ENCODE measurements around the gene DNASE1.

The DNASE1 gene

GRCh38 chr16:3671424-3671823 is 16.9 kb downstream of the DNASE1 start:
- Histone ChIP-seq H3K9ac (ENCODE audit: low read length) (no peak overlapping the region), H3K36me3 (ENCODE audit: control insufficient read depth in 1 of 2, insufficient read depth in 2 of 2, low read depth in 1 of 2, low read length in 2 of 2) (peaks cover 63 to 74% of the 10 kb centered on the region in 2 experiments), H4K91ac (ENCODE audit: low read length) (no peak overlapping the region), H3K4me3 (ENCODE audit: insufficient read depth in 1 of 2, low read depth in 1 of 2, low read length in 2 of 2) (no peak overlapping the region), H2BK120ac (ENCODE audit: low read depth, low read length) (no peak overlapping the region), H3K4ac (ENCODE audit: low read depth in 1 of 2, low read length in 2 of 2) (no peak overlapping the region), H2BK12ac (ENCODE audit: low read length in 2 of 2) (no peak overlapping the region), H2AK5ac (ENCODE audit: low read length, severe bottlenecking) (no peak overlapping the region), H3K23ac (ENCODE audit: low read length in 2 of 2) (no peak overlapping the region), H2BK15ac (ENCODE audit: low read depth, poor library complexity, severe bottlenecking) (no peak overlapping the region), H3K18ac (ENCODE audit: low read depth in 1 of 2, low read length in 2 of 2) (no peak overlapping the region), H2AFZ (ENCODE audit: low read depth, low read length) (no peak overlapping the region), H3K4me1 (ENCODE audit: control insufficient read depth, insufficient read depth, low read depth, low read length) (peaks cover 6% of the 10 kb centered on the region), H3K14ac (ENCODE audit: low read length in 2 of 2) (no peak overlapping the region), H3K4me2 (ENCODE audit: low read length, poor library complexity, severe bottlenecking) (no peak overlapping the region), H3K27me3 (ENCODE audit: control insufficient read depth in 1 of 2, insufficient read depth in 1 of 2, low read length in 2 of 2) (no peaks in the 10 kb centered on the region), H4K8ac (ENCODE audit: low read length) (no peak overlapping the region), H2BK5ac (ENCODE audit: low read depth, low read length, poor library complexity, severe bottlenecking) (no peak overlapping the region), H3K79me1 (replicated peaks; ENCODE audit: low read length, poor library complexity, severe bottlenecking) (peaks cover 7% of the 10 kb centered on the region), H3K27ac (ENCODE audit: low read length, poor library complexity, severe bottlenecking) (no peak overlapping the region), H3K9me3 (ENCODE audit: control insufficient read depth, low read length) (peaks cover 10% of the 10 kb centered on the region)
- no peak for DNase-seq
- 99% methylated on average over 11 of the region's 11 CpGs for WGBS

GRCh38 chr16:3672571-3673041 is 18.1 kb downstream of the DNASE1 start:
- Histone ChIP-seq H3K4me3 (ENCODE audit: insufficient read depth in 1 of 2, low read depth in 1 of 2, low read length in 2 of 2) (no peak overlapping the region), H3K36me3 (ENCODE audit: control insufficient read depth in 1 of 2, insufficient read depth in 2 of 2, low read depth in 1 of 2, low read length in 2 of 2) (peaks cover 64 to 78% of the 10 kb centered on the region in 2 experiments), H4K91ac (ENCODE audit: low read length) (no peak overlapping the region), H3K79me1 (replicated peaks; ENCODE audit: low read length, poor library complexity, severe bottlenecking) (peaks cover 4% of the 10 kb centered on the region), H3K18ac (ENCODE audit: low read depth in 1 of 2, low read length in 2 of 2) (no peak overlapping the region), H3K4me2 (ENCODE audit: low read length, poor library complexity, severe bottlenecking) (no peak overlapping the region), H2BK120ac (ENCODE audit: low read depth, low read length) (no peak overlapping the region), H3K27me3 (ENCODE audit: control insufficient read depth in 1 of 2, insufficient read depth in 1 of 2, low read length in 2 of 2) (no peaks in the 10 kb centered on the region), H2BK12ac (ENCODE audit: low read length in 2 of 2) (no peak overlapping the region), H4K8ac (ENCODE audit: low read length) (no peak overlapping the region), H3K23ac (ENCODE audit: low read length in 2 of 2) (no peak overlapping the region), H3K4ac (ENCODE audit: low read depth in 1 of 2, low read length in 2 of 2) (no peak overlapping the region), H2BK15ac (ENCODE audit: low read depth, poor library complexity, severe bottlenecking) (no peak overlapping the region), H3K4me1 (ENCODE audit: control insufficient read depth, insufficient read depth, low read depth, low read length) (peaks cover 6% of the 10 kb centered on the region), H2BK5ac (ENCODE audit: low read depth, low read length, poor library complexity, severe bottlenecking) (no peak overlapping the region), H3K14ac (ENCODE audit: low read length in 2 of 2) (no peak overlapping the region), H3K27ac (ENCODE audit: low read length, poor library complexity, severe bottlenecking) (no peak overlapping the region), H2AFZ (ENCODE audit: low read depth, low read length) (no peak overlapping the region), H2AK5ac (ENCODE audit: low read length, severe bottlenecking) (no peak overlapping the region), H3K9ac (ENCODE audit: low read length) (no peak overlapping the region), H3K9me3 (ENCODE audit: control insufficient read depth, low read length) (peaks cover 10% of the 10 kb centered on the region)
- 97% methylated on average over 26 of the region's 26 CpGs for WGBS
- no peak for DNase-seq

- H4K8ac ChIP-seq (ENCODE audit: low read length), result no peak overlapping the region
- no peak overlapping the region for H3K4me2 ChIP-seq (ENCODE audit: low read length, poor library complexity, severe bottlenecking)
- H3K18ac ChIP-seq (ENCODE audit: low read depth in 1 of 2, low read length in 2 of 2), result no peak overlapping the region
- H3K36me3 ChIP-seq (ENCODE audit: control insufficient read depth in 1 of 2, insufficient read depth in 2 of 2, low read depth in 1 of 2, low read length in 2 of 2), result peaks cover 69 to 81% of the 10 kb centered on the region in 2 experiments
- no peak overlapping the region for H3K4ac ChIP-seq (ENCODE audit: low read depth in 1 of 2, low read length in 2 of 2)
- no peak overlapping the region for H3K9ac ChIP-seq (ENCODE audit: low read length)
- H2AK5ac ChIP-seq (ENCODE audit: low read length, severe bottlenecking), result no peak overlapping the region
- no peak overlapping the region for H2BK5ac ChIP-seq (ENCODE audit: low read depth, low read length, poor library complexity, severe bottlenecking)
- H2BK120ac ChIP-seq (ENCODE audit: low read depth, low read length), result no peak overlapping the region
- no peak overlapping the region for H3K27ac ChIP-seq (ENCODE audit: low read length, poor library complexity, severe bottlenecking)
- no peak for DNase-seq
- H3K4me3 ChIP-seq (ENCODE audit: insufficient read depth in 1 of 2, low read depth in 1 of 2, low read length in 2 of 2), result no peak overlapping the region
- WGBS, result 94% methylated on average over 18 of the region's 18 CpGs
- no peaks in the 10 kb centered on the region for H3K27me3 ChIP-seq (ENCODE audit: control insufficient read depth in 1 of 2, insufficient read depth in 1 of 2, low read length in 2 of 2)
- peaks cover 6% of the 10 kb centered on the region for H3K4me1 ChIP-seq (ENCODE audit: control insufficient read depth, insufficient read depth, low read depth, low read length)
- H3K14ac ChIP-seq (ENCODE audit: low read length in 2 of 2), result no peak overlapping the region
- H3K79me1 ChIP-seq (replicated peaks; ENCODE audit: low read length, poor library complexity, severe bottlenecking), result peaks cover 4% of the 10 kb centered on the region
- peaks cover 10% of the 10 kb centered on the region for H3K9me3 ChIP-seq (ENCODE audit: control insufficient read depth, low read length)
- no peak overlapping the region for H2AFZ ChIP-seq (ENCODE audit: low read depth, low read length)
- no peak overlapping the region for H2BK15ac ChIP-seq (ENCODE audit: low read depth, poor library complexity, severe bottlenecking)
- no peak overlapping the region for H3K23ac ChIP-seq (ENCODE audit: low read length in 2 of 2)
- H2BK12ac ChIP-seq (ENCODE audit: low read length in 2 of 2), result no peak overlapping the region
- no peak overlapping the region for H4K91ac ChIP-seq (ENCODE audit: low read length)
Observed at GRCh38 chr16:3673201-3673600, 18.7 kb downstream of the DNASE1 start.

- H2BK15ac ChIP-seq (ENCODE audit: low read depth, poor library complexity, severe bottlenecking), result no peak overlapping the region
- H4K8ac ChIP-seq (ENCODE audit: low read length), result no peak overlapping the region
- no peak overlapping the region for H3K18ac ChIP-seq (ENCODE audit: low read depth in 1 of 2, low read length in 2 of 2)
- H3K14ac ChIP-seq (ENCODE audit: low read length in 2 of 2), result no peak overlapping the region
- H3K4ac ChIP-seq (ENCODE audit: low read depth in 1 of 2, low read length in 2 of 2), result no peak overlapping the region
- no peak overlapping the region for H3K4me3 ChIP-seq (ENCODE audit: insufficient read depth in 1 of 2, low read depth in 1 of 2, low read length in 2 of 2)
- H3K9ac ChIP-seq (ENCODE audit: low read length), result no peak overlapping the region
- H3K4me1 ChIP-seq (ENCODE audit: control insufficient read depth, insufficient read depth, low read depth, low read length), result peaks cover 6% of the 10 kb centered on the region
- H3K36me3 ChIP-seq (ENCODE audit: control insufficient read depth in 1 of 2, insufficient read depth in 2 of 2, low read depth in 1 of 2, low read length in 2 of 2), result peaks cover 69 to 82% of the 10 kb centered on the region in 2 experiments
- H2AK5ac ChIP-seq (ENCODE audit: low read length, severe bottlenecking), result no peak overlapping the region
- H3K4me2 ChIP-seq (ENCODE audit: low read length, poor library complexity, severe bottlenecking), result no peak overlapping the region
- 97% methylated on average over 13 of the region's 13 CpGs for WGBS
- no peak for DNase-seq
- no peaks in the 10 kb centered on the region for H3K27me3 ChIP-seq (ENCODE audit: control insufficient read depth in 1 of 2, insufficient read depth in 1 of 2, low read length in 2 of 2)
- H4K91ac ChIP-seq (ENCODE audit: low read length), result no peak overlapping the region
- no peak overlapping the region for H2BK5ac ChIP-seq (ENCODE audit: low read depth, low read length, poor library complexity, severe bottlenecking)
- H2BK120ac ChIP-seq (ENCODE audit: low read depth, low read length), result no peak overlapping the region
- peaks cover 4% of the 10 kb centered on the region for H3K79me1 ChIP-seq (replicated peaks; ENCODE audit: low read length, poor library complexity, severe bottlenecking)
- H2BK12ac ChIP-seq (ENCODE audit: low read length in 2 of 2), result no peak overlapping the region
- no peak overlapping the region for H3K27ac ChIP-seq (ENCODE audit: low read length, poor library complexity, severe bottlenecking)
- no peak overlapping the region for H2AFZ ChIP-seq (ENCODE audit: low read depth, low read length)
- no peak overlapping the region for H3K23ac ChIP-seq (ENCODE audit: low read length in 2 of 2)
- peaks cover 3% of the 10 kb centered on the region for H3K9me3 ChIP-seq (ENCODE audit: control insufficient read depth, low read length)
Observed at GRCh38 chr16:3673676-3674377, 19.3 kb downstream of the DNASE1 start.
